ENCODE results near the gene NUDT17. TPM values are rescaled to one million over a fixed set of nuclear protein-coding genes. Genes with fewer than 3 reads are reported as not detected.
A peak's percentile ranks its signal among the peaks of the same experiment; 100 is the strongest.

Gene NUDT17
- total RNA-seq, 2 experiments from 2014 or later, result 2.2 to 3.8 TPM

DNA sequence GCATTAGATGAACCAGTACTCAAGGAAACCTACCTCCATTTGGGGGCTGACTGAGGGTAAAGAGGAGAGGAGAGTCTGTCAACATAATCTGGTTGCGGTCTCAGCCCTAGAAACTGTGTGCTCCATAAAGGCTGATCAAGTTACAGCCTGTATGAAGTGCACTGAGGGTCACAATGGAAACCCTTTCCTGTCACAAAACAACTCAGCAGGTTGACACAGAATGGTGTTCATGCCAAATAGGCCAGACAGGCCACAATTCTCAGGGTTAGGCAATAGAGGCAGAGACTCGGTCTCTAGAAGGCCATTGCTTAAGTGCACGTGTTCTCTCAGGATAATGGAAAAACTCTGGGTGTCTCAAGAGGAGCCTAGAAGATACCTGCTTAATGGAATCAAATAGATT is 44.3 kb downstream of the NUDT17 start:
- peaks cover 13% of the 10 kb centered on the region for H3K4me1 Mint-ChIP-seq (ENCODE audit: low read depth)
- H3K36me3 Mint-ChIP-seq (ENCODE audit: low read depth), result no peaks in the 10 kb centered on the region
- no peak for DNase-seq
- H3K4me3 Mint-ChIP-seq, result no peak overlapping the region
- no peak for ATAC-seq
- no peaks in the 10 kb centered on the region for H3K9me3 Mint-ChIP-seq (ENCODE audit: insufficient read depth)
- H3K27ac Mint-ChIP-seq, result no peak overlapping the region
- POLR2A ChIA-PET, result no interaction called here
- CTCF ChIA-PET, result interaction anchor here (0.7 to 4.7 kb wide), 3 partner anchors 17 to 43 kb away, joined by 3 to 41 read pairs (median 3); partner anchors contain the start of gene NUDT17
- H3K27me3 Mint-ChIP-seq (ENCODE audit: low read depth), result peaks cover 7% of the 10 kb centered on the region

DNA sequence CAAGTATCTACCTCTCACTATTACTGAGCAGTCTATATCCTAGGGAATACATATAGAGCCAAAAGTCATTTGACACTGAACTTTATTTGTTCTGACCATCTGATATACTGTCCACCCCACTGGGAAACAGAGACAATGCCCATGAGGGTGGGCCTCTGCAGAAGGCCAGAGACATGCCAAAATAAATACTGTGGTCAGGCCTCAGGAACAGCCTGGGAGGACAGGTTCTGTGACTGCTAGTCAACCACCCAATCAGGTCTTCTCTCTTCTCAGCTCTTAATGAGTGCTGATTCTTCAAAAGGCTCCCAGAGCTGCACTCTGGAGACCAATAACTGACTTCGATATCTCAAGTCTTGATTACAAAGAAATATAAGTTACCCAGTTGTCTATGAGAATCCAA is 45.7 kb downstream of the NUDT17 start:
- Mint-ChIP-seq H3K27me3 (ENCODE audit: low read depth) (no peaks in the 10 kb centered on the region), H3K27ac (no peak overlapping the region), H3K4me1 (ENCODE audit: low read depth) (peaks cover 5% of the 10 kb centered on the region), H3K36me3 (ENCODE audit: low read depth) (no peaks in the 10 kb centered on the region), H3K9me3 (ENCODE audit: insufficient read depth) (no peaks in the 10 kb centered on the region), H3K4me3 (no peak overlapping the region)
- no peak for ATAC-seq
- DNase-seq, result no peak
- ChIA-PET POLR2A (interaction anchor here (0.9 to 1.2 kb wide), 2 partner anchors 20 to 32 kb away, joined by 3 read pairs; no protein-coding TSS in a partner anchor), CTCF (interaction anchor here (0.8 to 4.7 kb wide), 24 partner anchors 8 to 126 kb away, joined by 3 to 41 read pairs (median 8); partner anchors contain the start of genes ANKRD34A, ITGA10, LIX1L and NUDT17)

DNA sequence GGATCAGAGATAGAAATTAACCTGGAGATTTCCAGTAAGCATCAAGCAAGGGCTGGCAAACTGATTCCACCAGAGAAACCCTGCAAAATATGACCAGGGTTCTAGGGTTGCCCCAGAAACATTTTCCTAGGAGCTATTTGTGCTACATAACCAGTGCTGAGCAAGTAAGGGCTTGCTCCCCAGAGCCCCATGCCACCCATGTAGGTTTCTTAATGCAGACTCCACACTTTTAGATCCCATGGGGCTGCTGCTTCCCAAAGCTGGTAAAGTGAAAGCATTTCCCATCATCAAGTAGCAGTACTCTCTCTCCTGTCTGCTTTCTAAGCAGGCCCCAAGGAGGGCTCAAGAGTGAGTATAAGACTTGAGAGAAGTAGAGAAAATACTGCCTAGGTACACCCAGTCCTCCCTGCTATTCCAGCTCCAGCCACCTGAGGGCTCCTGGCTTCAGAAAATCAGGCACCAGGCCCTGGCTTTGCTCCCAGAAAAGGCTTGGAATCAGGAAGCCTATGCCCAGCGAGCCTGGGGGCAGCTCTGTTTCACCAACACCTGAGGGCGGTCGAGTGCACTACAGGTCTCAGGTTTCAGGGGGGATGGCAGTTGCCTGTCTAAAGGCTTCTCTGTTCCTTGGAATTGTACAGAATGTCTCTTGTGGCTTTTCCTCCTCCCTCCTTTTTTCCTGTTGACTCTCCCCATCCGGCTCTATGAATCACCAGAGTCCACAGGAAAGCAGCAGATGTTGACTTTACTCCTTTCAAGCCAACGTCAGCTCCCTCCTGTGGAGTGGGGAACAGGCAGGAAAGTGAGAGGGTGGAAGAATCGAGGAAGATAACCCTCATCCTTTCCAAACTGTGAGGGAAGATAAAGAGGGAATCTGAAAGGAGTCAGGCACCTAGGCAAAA is 46.4 kb downstream of the NUDT17 start:
- Mint-ChIP-seq H3K9me3 (ENCODE audit: insufficient read depth) (no peaks in the 10 kb centered on the region), H3K4me1 (ENCODE audit: low read depth) (peaks cover 1% of the 10 kb centered on the region), H3K27me3 (ENCODE audit: low read depth) (no peaks in the 10 kb centered on the region), H3K36me3 (ENCODE audit: low read depth) (no peaks in the 10 kb centered on the region), H3K27ac (peak overlapping the region; percentile 40), H3K4me3 (no peak overlapping the region)
- ChIA-PET POLR2A (interaction anchor here (0.9 to 1.2 kb wide), 2 partner anchors 19 to 32 kb away, joined by 3 read pairs; no protein-coding TSS in a partner anchor), CTCF (interaction anchor here (0.8 to 4.7 kb wide), 33 partner anchors 8 to 140 kb away, joined by 3 to 41 read pairs (median 6); partner anchors contain the start of genes ANKRD34A, ITGA10, LIX1L and NUDT17)
- ATAC-seq (peak; percentile 78), DNase-seq (peak; percentile 62)

DNA sequence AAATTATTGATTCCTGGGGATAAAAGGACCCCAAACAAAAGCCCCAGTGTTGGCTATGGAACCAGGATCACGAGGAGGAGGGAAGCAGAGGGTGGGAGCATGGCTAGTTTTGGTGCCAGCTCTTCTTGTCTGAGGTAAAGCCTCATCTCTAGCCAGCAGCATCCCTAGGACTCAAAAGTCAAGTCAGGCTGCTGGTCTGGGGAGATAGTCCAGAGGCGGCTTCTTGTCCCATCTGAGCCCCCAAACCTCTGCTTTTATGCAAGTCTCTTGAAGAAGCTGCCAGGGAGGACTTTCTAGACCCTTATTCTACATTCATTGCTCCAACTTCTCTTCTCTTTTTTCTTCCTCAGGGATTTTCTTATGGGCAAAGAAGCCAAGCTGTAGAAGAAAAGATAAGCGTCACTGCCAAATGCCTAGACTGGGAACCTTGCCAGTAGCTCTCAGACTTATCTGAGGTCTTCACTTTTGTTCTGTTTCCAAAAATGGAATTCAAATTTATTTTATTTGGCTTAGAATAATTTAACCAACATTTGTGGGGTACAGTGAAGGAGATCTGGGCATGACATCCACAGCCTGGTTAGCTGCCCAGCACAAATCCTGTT is 47.2 kb downstream of the NUDT17 start:
- Mint-ChIP-seq H3K4me3 (no peak overlapping the region), H3K27ac (no peak overlapping the region), H3K9me3 (ENCODE audit: insufficient read depth) (no peaks in the 10 kb centered on the region), H3K4me1 (ENCODE audit: low read depth) (no peaks in the 10 kb centered on the region), H3K36me3 (ENCODE audit: low read depth) (no peaks in the 10 kb centered on the region), H3K27me3 (ENCODE audit: low read depth) (no peaks in the 10 kb centered on the region)
- no peak for ATAC-seq
- POLR2A ChIA-PET, result no interaction called here
- CTCF ChIA-PET, result interaction anchor here (0.7 to 4.7 kb wide), 29 partner anchors 9 to 139 kb away, joined by 3 to 41 read pairs (median 6); partner anchors contain the start of genes ANKRD34A, ITGA10, LIX1L and NUDT17
- DNase-seq, result no peak

DNA sequence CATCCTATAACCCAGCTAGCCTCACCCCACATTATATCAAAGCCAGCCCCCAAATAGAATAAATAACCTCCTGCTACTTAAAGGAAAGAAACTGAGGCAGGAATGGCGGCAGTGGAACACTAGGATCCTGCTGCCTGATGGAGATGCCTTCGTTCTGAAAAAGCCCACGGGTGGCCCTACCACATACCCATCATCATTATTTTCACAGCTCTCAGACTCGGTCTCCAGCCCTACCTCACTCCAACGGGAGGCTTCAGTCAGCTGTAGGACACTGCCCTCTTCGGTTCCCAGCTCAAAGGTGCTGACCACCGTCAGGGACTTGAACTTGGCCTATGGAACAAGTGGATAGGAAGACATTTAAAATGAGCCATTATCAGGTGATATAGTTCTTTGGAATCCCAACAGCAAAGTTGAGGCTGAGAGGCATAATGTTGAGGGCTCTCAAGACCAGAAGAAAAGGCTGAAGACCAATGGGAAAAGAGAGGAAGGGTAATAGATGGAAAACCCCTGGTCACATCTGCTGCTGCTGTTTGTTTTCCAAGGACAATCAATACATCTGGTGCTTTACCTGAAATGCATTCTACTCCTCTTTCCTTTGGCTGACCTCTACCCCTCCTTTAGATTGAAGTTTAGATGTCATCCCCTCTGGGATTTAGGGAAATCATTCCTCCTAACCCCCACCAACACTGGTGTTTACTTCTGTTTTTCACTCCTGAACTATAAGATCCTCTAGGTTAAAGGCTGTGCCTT is 48.1 kb downstream of the NUDT17 start:
- ChIA-PET POLR2A (no interaction called here), CTCF (interaction anchor here (0.7 to 4.7 kb wide), 18 partner anchors 9 to 124 kb away, joined by 3 to 41 read pairs (median 8); partner anchors contain the start of genes ITGA10, LIX1L, NUDT17 and PEX11B)
- ATAC-seq (no peak), DNase-seq (no peak)
- Mint-ChIP-seq H3K36me3 (ENCODE audit: low read depth) (no peaks in the 10 kb centered on the region), H3K27me3 (ENCODE audit: low read depth) (no peaks in the 10 kb centered on the region), H3K4me1 (ENCODE audit: low read depth) (no peaks in the 10 kb centered on the region), H3K9me3 (ENCODE audit: insufficient read depth) (no peaks in the 10 kb centered on the region), H3K4me3 (no peak overlapping the region), H3K27ac (no peak overlapping the region)

DNA sequence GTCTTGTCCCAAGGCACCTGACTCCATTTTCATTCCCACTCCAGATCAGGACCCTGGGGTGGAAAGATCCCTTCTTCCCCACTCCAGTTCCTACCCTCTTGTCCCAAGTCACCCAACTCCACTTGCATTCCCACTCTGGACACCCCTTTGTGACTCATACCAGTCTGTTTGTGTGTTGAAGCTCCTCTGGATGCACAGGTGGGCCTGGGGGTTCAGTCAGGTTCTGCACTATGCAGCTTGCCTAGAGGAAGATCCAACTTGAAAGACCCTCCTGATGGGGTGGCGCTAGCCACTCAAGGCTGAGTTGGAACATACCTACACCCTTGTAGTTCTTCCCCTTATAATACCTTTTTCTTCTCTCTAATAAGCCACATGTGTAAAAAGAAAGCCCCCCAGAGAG is 50.0 kb downstream of the NUDT17 start:
- no peaks in the 10 kb centered on the region for H3K36me3 Mint-ChIP-seq (ENCODE audit: low read depth)
- no peak for DNase-seq
- no peaks in the 10 kb centered on the region for H3K4me1 Mint-ChIP-seq (ENCODE audit: low read depth)
- ATAC-seq, result no peak
- H3K9me3 Mint-ChIP-seq (ENCODE audit: insufficient read depth), result no peaks in the 10 kb centered on the region
- no peak overlapping the region for H3K27ac Mint-ChIP-seq
- H3K27me3 Mint-ChIP-seq (ENCODE audit: low read depth), result no peaks in the 10 kb centered on the region
- ChIA-PET POLR2A (interaction anchor here (1.2 kb wide), 1 partner anchor 12 kb away, joined by 3 read pairs; no protein-coding TSS in a partner anchor), CTCF (interaction anchor here (1.0 to 2.2 kb wide), 5 partner anchors 9 to 82 kb away, joined by 3 to 12 read pairs (median 4); partner anchors contain the start of genes ITGA10 and NUDT17)
- H3K4me3 Mint-ChIP-seq, result no peak overlapping the region

DNA sequence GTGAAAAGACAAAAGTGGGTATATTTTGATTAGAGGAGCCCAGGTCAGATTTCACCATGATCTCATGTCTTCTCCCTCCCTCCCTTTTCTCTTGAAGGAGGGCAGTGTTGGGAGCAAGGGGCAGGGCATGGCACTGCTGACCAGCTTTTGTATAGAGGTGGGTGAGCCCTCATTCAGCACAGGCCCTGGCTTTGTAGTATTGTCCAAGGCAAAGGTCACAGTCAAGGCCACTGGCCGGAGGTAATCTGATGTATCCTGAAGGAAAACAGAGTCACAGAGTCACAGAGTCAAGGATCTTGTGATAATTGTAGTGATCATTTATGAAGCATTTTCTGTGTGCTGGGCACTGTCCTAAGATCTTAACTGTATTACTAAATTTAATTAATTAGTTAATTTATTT is 52.5 kb downstream of the NUDT17 start:
- Mint-ChIP-seq H3K36me3 (ENCODE audit: low read depth) (no peaks in the 10 kb centered on the region), H3K4me1 (ENCODE audit: low read depth) (no peaks in the 10 kb centered on the region), H3K9me3 (ENCODE audit: insufficient read depth) (no peaks in the 10 kb centered on the region), H3K27ac (no peak overlapping the region), H3K27me3 (ENCODE audit: low read depth) (no peaks in the 10 kb centered on the region), H3K4me3 (no peak overlapping the region)
- ATAC-seq (no peak), DNase-seq (no peak)
- ChIA-PET CTCF (interaction anchor here (1.5 kb wide), 1 partner anchor 11 kb away, joined by 4 read pairs; no protein-coding TSS in a partner anchor), POLR2A (no interaction called here)

Small RNA genes within 50 kb of the gene (microRNA-seq; reads per million reads assigned to microRNA genes)
- gene MIR6736, result not detected

Other genes with a start within 250 kb of the NUDT17 start
- gene GPR89A, start 237.6 kb upstream of the NUDT17 start, total RNA-seq, result 10 to 100 TPM; 32.6 to 36.7 TPM
- gene PDZK1, start 138.3 kb upstream of the NUDT17 start, total RNA-seq, result under 1 TPM; 0.34 to 0.78 TPM
- gene CD160, start 126.1 kb upstream of the NUDT17 start, total RNA-seq, result 1 to 10 TPM; 2.4 to 3.1 TPM
- gene RNF115, start 21.5 kb upstream of the NUDT17 start, total RNA-seq, result 10 to 100 TPM; 15.1 to 15.5 TPM
- gene POLR3C, start 21.4 kb upstream of the NUDT17 start, total RNA-seq, result 10 to 100 TPM; 29.7 to 31.5 TPM
- gene PIAS3, start 13.5 kb downstream of the NUDT17 start, total RNA-seq, result 10 to 100 TPM; 19.8 to 23.7 TPM
- gene ANKRD35, start 40.2 kb downstream of the NUDT17 start, total RNA-seq, result 1 to 10 TPM in 1 of 2 experiments, under 1 TPM in 1; 0.76 to 1.1 TPM
- gene ITGA10, start 64.4 kb downstream of the NUDT17 start, total RNA-seq, result 1 to 10 TPM; 2.2 to 2.9 TPM
- 10 to 100 TPM; 33.3 to 35.9 TPM for gene PEX11B, start 73.1 kb downstream of the NUDT17 start, total RNA-seq
- gene RBM8A, start 81.9 kb downstream of the NUDT17 start, total RNA-seq, result 100 to 1,000 TPM; 202 to 204 TPM
- 10 to 100 TPM; 45.8 to 48.4 TPM for gene LIX1L, start 112.4 kb downstream of the NUDT17 start, total RNA-seq
- gene ANKRD34A, start 118.9 kb downstream of the NUDT17 start, total RNA-seq, result 1 to 10 TPM; 1.8 to 2.4 TPM
- 10 to 100 TPM; 25.0 to 26.5 TPM for gene POLR3GL, start 119.1 kb downstream of the NUDT17 start, total RNA-seq
- gene TXNIP, start 150.9 kb downstream of the NUDT17 start, total RNA-seq, result 100 to 1,000 TPM; 190 to 195 TPM
- not detected for gene HJV, start 176.1 kb downstream of the NUDT17 start, total RNA-seq